ENCODE results near the gene HBG2.
"Not testable (repeated sequence)": the region's sequence is repeated elsewhere in the genome, so short reads cannot be mapped to it uniquely, and the experiment has no call there.

HBG2 gene

DNA sequence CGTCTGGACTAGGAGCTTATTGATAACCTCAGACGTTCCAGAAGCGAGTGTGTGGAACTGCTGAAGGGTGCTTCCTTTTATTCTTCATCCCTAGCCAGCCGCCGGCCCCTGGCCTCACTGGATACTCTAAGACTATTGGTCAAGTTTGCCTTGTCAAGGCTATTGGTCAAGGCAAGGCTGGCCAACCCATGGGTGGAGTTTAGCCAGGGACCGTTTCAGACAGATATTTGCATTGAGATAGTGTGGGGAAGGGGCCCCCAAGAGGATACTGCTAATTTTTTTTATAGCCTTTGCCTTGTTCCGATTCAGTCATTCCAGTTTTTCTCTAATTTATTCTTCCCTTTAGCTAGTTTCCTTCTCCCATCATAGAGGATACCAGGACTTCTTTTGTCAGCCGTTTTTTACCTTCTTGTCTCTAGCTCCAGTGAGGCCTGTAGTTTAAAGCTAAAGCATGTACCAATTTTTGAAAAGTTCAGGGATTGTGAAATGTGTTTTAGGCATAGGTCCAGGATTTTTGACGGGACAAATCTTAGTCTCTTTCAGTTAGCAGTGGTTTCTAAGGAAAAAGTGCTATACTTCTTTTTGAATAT, 4.7 kb downstream of the HBG2 start, which contains the start of gene HBG1:
Gene HBG1, minus strand, starts transcription at position 51 of the 590 bp plus-strand sequence. CDS start 53 bp downstream, outside the sequence.
- DNase-seq; H3K27ac Mint-ChIP-seq; H3K9me3 Mint-ChIP-seq; H3K27me3 Mint-ChIP-seq; H3K4me1 Mint-ChIP-seq; ATAC-seq (replicated peaks); H3K36me3 Mint-ChIP-seq; H3K4me3 Mint-ChIP-seq: not testable (repeated sequence)

- ATAC-seq (replicated peaks); H3K36me3 Mint-ChIP-seq; H3K27ac Mint-ChIP-seq; DNase-seq; H3K4me1 Mint-ChIP-seq; H3K4me3 Mint-ChIP-seq; H3K9me3 Mint-ChIP-seq; H3K27me3 Mint-ChIP-seq: not testable (repeated sequence)
Measured at GRCh38 chr11:5248498-5248897, 6.1 kb downstream of the HBG2 start.

- Mint-ChIP-seq H3K27me3 (peaks cover 0 to 5% of the 10 kb centered on the region in 2 donors), H3K36me3 (no peaks in the 10 kb centered on the region), H3K4me3 (no peak overlapping the region), H3K4me1 (no peaks in the 10 kb centered on the region), H3K9me3 (no peaks in the 10 kb centered on the region), H3K27ac (no peak overlapping the region)
- ATAC-seq (replicated peaks) (no peak), DNase-seq (no peak)
Measured at GRCh38 chr11:5247472-5248192, 6.9 kb downstream of the HBG2 start.

DNA sequence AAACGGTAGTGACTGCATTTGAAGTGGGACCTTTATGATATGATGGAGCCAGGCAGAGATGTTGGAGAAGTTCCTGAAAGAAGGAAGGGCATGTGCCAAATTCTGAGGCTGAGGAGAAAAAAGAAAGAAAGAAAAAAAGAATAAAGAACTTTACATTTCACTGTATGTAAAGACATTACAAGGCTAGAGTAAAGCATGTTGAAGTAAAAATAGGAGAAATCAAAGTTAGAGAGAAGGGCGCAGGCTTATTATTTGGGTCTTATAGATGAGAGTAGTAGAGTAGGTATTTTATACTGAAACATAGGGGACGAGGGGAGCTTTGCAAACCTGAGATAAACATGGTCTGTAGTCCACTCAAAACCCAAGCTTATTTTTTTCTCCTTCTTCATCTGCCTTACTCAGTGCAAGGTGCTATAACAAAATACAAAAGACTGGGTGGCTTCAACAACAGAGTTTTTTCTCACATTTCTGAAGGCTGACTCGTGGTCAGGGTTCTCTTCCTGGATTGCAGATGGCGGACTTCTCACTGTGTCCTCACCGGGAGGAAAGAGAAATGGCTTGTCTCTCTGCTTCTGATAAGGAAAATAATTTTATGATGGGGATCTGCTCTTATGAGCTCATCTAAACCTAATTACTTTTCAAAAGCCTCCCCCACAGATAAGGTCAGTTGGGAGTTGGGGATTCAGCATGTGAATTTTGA, 7.7 kb downstream of the HBG2 start:
- H3K36me3 Mint-ChIP-seq = no peaks in the 10 kb centered on the region
- H3K9me3 Mint-ChIP-seq = no peaks in the 10 kb centered on the region
- H3K27ac Mint-ChIP-seq = no peak overlapping the region
- no peaks in the 10 kb centered on the region for H3K4me1 Mint-ChIP-seq
- ATAC-seq (replicated peaks) (no peak), DNase-seq (no peak)
- peaks cover 0 to 4% of the 10 kb centered on the region in 2 donors for H3K27me3 Mint-ChIP-seq
- H3K4me3 Mint-ChIP-seq = no peak overlapping the region

- Mint-ChIP-seq H3K9me3 (no peaks in the 10 kb centered on the region), H3K4me1 (no peaks in the 10 kb centered on the region), H3K27ac (no peak overlapping the region), H3K4me3 (no peak overlapping the region), H3K36me3 (no peaks in the 10 kb centered on the region), H3K27me3 (peaks cover 0 to 4% of the 10 kb centered on the region in 2 donors)
- DNase-seq (no peak), ATAC-seq (replicated peaks) (no peak)
Measured at GRCh38 chr11:5245155-5245554, 9.4 kb downstream of the HBG2 start.

DNA sequence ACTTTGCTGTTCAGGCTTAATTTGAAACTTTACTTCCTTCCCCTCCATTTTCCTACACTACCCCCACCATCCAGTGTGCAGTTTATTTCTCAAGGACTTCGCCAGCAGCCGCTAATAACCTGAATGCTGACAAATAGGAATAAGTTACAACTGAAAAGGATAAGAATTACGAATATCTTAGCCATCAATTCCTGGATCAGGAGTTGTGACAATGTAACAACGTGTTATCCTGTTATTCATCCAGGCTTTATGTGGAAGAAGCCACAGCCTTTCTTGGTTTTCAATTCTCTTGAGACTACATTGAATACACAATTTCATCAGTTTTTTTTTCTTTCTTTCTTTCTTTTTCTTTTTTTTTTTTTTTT, 10.8 kb downstream of the HBG2 start:
- ATAC-seq (replicated peaks) = no peak
- H3K27ac Mint-ChIP-seq = no peak overlapping the region
- H3K4me3 Mint-ChIP-seq = no peak overlapping the region
- DNase-seq = no peak
- H3K36me3 Mint-ChIP-seq = no peaks in the 10 kb centered on the region
- H3K4me1 Mint-ChIP-seq = no peaks in the 10 kb centered on the region
- H3K9me3 Mint-ChIP-seq = no peaks in the 10 kb centered on the region
- peaks cover 0 to 4% of the 10 kb centered on the region in 2 donors for H3K27me3 Mint-ChIP-seq

DNA sequence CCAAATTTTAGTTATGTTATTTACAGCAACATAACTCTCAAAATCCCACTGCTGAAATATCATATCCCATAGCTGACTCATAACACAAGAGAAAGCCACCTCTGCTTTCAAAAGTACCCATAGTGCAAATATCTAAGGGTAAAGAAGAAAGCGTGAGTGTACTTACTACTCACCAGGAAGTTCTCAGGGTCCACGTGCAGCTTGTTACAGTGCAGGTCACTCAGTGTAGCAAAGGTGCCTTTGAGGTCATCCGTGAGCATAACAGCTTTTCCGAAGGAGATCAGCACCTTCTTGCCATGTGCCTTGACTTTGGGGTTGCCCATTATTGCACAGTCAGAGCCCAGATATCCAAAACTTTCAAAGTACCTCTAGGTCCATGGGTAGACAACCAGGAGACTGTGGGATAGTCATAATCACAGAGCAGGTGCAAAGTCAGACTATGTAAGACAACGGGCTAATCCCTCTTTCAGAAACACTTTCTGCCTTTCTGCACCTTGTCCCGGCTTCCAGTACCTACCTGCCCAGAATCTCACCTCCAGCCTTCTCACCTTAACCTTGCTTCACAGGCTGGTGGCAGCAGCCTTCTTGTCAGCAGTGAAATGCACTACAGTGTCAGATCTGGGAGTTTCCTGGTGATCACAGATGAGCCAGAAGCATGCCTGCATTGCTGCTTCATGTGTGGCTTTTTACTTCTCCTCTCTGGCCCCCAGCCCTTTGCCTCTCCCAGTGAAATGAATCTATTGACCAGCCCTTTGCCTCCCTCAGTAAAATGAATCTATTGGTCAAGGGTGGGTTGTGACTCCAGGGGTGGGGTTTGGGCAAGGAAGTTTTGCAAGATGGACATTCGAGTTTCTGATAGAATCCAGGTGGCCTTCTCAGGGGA, 11.4 kb downstream of the HBG2 start:
- DNase-seq = no peak
- no peak for ATAC-seq (replicated peaks)
- Mint-ChIP-seq H3K4me1 (no peaks in the 10 kb centered on the region), H3K27me3 (peaks cover 0 to 9% of the 10 kb centered on the region in 2 donors), H3K4me3 (no peak overlapping the region), H3K27ac (no peak overlapping the region), H3K9me3 (no peaks in the 10 kb centered on the region), H3K36me3 (no peaks in the 10 kb centered on the region)

- ATAC-seq (replicated peaks) (no peak), DNase-seq (no peak)
- Mint-ChIP-seq H3K27ac (no peak overlapping the region), H3K9me3 (no peaks in the 10 kb centered on the region), H3K4me1 (no peaks in the 10 kb centered on the region), H3K36me3 (no peaks in the 10 kb centered on the region), H3K4me3 (no peak overlapping the region), H3K27me3 (peaks cover 0 to 9% of the 10 kb centered on the region in 2 donors)
Measured at GRCh38 chr11:5242208-5242607, 12.4 kb downstream of the HBG2 start.

DNA sequence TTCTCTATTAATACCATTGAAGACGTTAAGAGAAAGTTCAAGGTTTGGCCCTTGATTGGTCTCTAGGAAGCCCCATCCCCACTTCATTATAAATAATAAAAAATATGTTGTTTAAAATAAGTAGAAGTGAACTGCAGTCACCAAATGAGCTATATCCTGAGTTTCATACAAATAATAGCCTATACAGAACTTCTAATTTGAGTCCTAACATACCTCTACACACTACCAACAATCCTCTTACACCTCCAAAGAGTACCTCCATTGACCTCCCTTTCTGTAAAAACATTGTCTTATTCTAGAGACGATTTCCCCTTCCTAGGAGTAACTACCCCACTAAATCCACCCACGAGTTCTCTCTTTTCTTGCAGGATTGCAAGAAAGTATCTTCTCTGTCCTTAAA, 13.1 kb downstream of the HBG2 start:
- no peak for ATAC-seq (replicated peaks)
- peaks cover 0 to 9% of the 10 kb centered on the region in 2 donors for H3K27me3 Mint-ChIP-seq

GRCh38 chr11:5240458-5240857, 14.1 kb downstream of the HBG2 start:
- Mint-ChIP-seq H3K27ac (no peak overlapping the region), H3K4me1 (no peaks in the 10 kb centered on the region), H3K27me3 (peaks cover 0 to 9% of the 10 kb centered on the region in 2 donors), H3K4me3 (no peak overlapping the region), H3K36me3 (no peaks in the 10 kb centered on the region), H3K9me3 (no peaks in the 10 kb centered on the region)
- DNase-seq (no peak), ATAC-seq (replicated peaks) (no peak)

More for the DNA sequence above, 13.1 kb downstream of the HBG2 start:
- no peak for DNase-seq
- Mint-ChIP-seq H3K4me1 (no peaks in the 10 kb centered on the region), H3K27ac (no peak overlapping the region), H3K9me3 (no peaks in the 10 kb centered on the region), H3K4me3 (no peak overlapping the region), H3K36me3 (no peaks in the 10 kb centered on the region)

GRCh38 chr11:5240056-5240455, 14.5 kb downstream of the HBG2 start:
- no peak overlapping the region for H3K4me3 Mint-ChIP-seq
- H3K36me3 Mint-ChIP-seq = no peaks in the 10 kb centered on the region
- ATAC-seq (replicated peaks) (no peak), DNase-seq (no peak)
- H3K27ac Mint-ChIP-seq = no peak overlapping the region
- peaks cover 0 to 9% of the 10 kb centered on the region in 2 donors for H3K27me3 Mint-ChIP-seq
- no peaks in the 10 kb centered on the region for H3K4me1 Mint-ChIP-seq
- H3K9me3 Mint-ChIP-seq = no peaks in the 10 kb centered on the region

DNA sequence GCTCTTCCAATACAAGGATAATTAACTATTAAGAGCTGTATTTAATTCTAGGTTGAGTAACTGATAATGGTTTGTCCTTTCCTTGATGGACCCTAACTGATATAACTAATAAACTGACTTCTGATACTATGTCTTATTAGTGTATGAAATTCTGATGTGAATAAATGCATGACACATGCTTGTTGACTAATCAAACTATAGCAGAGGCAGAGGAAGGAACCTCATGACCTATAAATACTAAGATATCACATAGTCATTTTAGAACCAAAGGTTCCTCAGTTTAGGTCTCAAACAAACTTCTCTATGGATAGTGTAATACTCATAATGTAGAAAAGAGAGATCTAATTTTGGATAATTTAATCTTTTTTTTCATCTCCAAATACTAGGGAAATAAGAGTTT, 15.5 kb downstream of the HBG2 start:
- DNase-seq (no peak), ATAC-seq (replicated peaks) (no peak)
- H3K27ac Mint-ChIP-seq = no peak overlapping the region
- H3K36me3 Mint-ChIP-seq = no peaks in the 10 kb centered on the region
- H3K27me3 Mint-ChIP-seq = peaks cover 0 to 5% of the 10 kb centered on the region in 2 donors
- no peak overlapping the region for H3K4me3 Mint-ChIP-seq
- H3K9me3 Mint-ChIP-seq = no peaks in the 10 kb centered on the region
- H3K4me1 Mint-ChIP-seq = peaks cover 5 to 6% of the 10 kb centered on the region in 2 donors

- no peak overlapping the region for H3K27ac Mint-ChIP-seq
- peaks cover 5 to 8% of the 10 kb centered on the region in 2 donors for H3K4me1 Mint-ChIP-seq
- no peaks in the 10 kb centered on the region for H3K36me3 Mint-ChIP-seq
- H3K27me3 Mint-ChIP-seq = peaks cover 0 to 5% of the 10 kb centered on the region in 2 donors
- ATAC-seq (replicated peaks) = no peak
- H3K4me3 Mint-ChIP-seq = no peak overlapping the region
- DNase-seq = no peak
- no peaks in the 10 kb centered on the region for H3K9me3 Mint-ChIP-seq
Measured at GRCh38 chr11:5238486-5238885, 16.1 kb downstream of the HBG2 start.

DNA sequence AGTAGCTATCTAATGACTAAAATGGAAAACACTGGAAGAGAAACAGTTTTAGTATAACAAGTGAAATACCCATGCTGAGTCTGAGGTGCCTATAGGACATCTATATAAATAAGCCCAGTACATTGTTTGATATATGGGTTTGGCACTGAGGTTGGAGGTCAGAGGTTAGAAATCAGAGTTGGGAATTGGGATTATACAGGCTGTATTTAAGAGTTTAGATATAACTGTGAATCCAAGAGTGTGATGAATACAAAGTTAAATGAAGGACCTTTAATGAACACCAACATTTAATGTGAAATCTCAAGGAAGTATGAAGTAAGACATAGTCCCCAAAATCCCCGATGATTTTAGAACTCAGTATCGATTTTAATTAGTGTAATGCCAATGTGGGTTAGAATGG, 17.2 kb downstream of the HBG2 start:
- ATAC-seq (replicated peaks) (no peak), DNase-seq (no peak)
- no peaks in the 10 kb centered on the region for H3K9me3 Mint-ChIP-seq
- H3K27me3 Mint-ChIP-seq = peaks cover 0 to 5% of the 10 kb centered on the region in 2 donors
- H3K4me1 Mint-ChIP-seq = peaks cover 5 to 8% of the 10 kb centered on the region in 2 donors
- no peak overlapping the region for H3K27ac Mint-ChIP-seq
- no peak overlapping the region for H3K4me3 Mint-ChIP-seq
- H3K36me3 Mint-ChIP-seq = no peaks in the 10 kb centered on the region

Data from stimulated activated naive B cell treated with anti-CD40 and anti-IgM and Interleukin-4, amounts not matched to agents 10 μg/mL and 1 μg/mL and 100 μg/mL, for 72 hours (primary cell).